NCI-H2196 (cell line): ENCODE data around the gene PPP1R15B.

Experiments used
- DNase-seq: peaks from one replicate; lab custom pipeline; 2025; ENCODE audit not compliant: unreplicated experiment; lab: John Stamatoyannopoulos, UW

PPP1R15B gene

DNA sequence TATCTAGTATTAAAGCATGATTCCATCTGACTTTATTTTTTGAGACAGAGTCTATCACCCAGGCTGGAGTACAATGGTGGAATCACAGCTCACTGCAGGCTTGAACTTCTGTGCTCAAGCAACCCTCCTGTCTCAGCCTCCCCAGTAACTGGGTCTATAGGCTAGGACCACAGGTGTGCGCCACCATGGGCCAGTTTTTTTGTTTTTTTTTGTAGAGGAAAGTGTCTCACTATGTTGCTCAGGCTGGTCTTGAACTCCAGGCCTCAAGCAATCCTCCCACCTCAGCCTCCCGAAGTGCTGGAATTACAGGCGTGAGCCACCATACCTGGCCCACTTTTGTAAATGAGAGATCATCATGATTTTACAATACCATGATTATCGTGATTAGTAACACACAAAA is 9.2 kb downstream of the PPP1R15B start:
- DNase-seq = no peak

DNA sequence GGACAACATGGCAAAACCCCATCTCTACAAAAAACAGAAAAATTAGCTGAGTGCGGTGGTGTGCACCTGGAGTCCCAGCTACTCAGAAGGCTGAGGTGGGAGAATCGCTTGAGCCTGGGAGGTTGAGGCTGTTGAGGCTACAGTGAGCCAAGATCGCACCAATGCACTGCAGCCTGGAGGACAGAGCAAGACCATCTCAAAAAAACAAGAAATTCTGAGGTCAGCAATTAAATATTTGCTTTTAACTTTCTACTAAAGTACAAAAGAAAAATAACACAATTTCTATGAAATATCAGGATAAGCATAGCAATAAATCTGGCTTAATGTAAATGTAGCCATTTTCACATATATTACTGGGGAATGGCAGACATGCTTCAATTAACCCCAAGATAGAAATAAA is 9.9 kb downstream of the PPP1R15B start:
- no peak for DNase-seq

DNA sequence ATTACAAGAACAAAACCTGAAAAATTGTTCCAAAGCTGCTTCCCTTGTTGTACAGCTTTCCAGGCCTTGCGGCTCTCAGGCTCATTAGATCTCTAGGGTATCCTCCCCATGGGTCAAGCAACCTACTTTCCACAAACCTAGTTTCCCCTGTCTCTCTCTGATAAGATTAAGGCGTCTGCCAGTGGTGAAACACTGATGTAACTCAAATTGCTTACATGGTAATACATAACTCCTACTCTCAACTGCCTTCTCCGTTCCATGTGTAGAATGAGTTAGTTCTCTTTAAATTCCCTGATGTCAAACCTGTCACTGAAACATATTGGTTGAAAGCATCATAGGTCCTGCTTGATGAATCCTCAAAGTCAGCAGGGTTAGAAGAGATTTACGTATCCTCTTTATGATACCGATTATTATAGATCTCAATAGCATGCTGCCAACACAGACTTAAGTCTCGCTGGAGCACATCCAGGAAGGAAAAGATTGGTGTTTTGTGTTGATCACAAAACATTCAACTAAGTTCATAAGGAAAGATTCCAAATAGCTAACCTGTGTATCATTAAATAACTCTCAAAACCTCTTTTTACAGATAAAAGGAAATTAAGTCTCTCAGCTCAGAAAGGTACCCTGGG is 10.6 kb downstream of the PPP1R15B start:
- no peak for DNase-seq

DNA sequence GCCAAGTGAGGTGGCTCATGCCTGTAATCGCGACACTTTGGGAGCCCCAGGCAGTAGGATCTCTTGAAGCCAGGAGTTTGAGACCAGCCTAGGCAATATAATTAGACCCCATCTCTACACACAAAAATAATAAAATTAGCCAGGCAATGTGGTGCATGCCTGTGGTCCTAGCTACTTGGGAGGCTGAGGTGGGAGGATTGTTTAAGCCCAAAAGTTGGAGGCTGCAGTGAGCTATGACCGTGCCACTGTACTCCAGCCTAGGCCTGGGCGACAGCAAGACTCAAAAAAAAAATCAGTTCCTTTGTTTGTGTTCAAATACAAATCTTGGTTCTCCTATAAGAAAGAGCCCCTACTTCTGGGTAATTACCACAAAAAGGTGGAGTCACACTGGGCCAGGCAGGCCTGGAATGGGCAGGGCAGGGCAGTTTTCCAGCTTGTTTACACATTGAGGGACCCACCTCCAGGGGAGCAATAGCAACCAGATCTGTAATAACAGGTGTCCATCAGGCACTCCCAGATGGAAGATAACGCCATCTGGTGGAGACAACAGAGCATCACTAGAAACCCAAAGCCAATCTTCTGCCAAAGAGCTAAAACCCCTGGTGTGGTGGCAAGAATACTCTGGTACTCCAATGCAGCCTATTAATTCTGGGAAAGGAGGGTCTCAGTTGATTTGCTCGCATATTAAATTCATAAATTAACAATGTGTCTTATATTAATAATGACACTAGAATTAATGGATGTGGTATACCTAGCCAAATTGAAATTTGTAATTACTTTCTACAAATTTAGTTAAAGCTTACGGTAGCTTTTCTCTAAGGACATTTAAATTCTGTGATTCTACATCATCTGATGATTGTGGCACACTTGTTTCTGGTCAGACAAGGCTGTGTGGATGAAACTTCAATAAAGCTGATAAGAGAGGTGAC is 13.2 kb downstream of the PPP1R15B start:
- peak; percentile 87 for DNase-seq

DNA sequence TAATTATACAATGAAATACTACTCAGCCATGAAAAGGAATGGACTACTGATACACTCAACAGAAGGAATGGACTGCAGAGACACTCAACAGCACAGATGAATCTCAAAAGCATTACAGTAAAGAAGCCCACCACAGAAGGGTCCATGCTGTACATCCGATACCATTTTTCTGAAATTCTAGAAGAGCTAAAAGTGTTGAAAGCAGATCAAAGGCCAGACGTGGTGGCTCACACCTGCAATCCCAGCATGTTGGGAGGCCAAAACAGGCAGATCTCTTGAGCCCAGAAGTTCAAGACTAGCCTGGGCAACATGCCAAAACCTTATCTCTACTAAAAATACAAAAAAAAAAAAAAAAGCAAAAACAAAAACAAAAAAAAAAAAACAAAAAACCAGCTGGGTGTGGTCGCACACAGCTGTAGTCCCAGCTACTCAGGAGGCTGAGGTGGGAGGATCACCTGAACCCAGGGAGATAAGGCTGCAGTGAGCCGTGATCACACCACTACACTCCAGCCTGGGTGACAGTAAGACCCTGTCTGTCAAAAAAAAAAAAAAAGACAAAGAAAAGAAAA is 15.5 kb downstream of the PPP1R15B start:
- no peak for DNase-seq

DNA sequence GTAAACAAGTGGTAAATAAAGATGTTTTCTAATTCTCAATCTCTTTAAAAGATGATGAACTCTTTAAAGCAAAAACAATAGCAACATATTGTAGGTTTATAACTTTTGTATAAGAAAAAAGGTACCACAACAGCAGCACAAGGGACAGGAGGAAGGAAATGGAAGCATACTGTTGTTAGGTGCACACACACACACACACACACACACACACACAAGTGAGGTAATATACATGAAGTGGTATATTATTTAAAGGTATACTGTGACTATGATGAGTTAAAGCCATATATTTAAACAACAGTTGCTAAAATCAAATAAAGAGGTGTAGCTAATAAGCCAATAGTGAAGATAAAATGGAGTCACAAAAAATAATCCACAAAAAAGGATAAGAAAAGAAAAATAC is 20.0 kb downstream of the PPP1R15B start:
- no peak for DNase-seq

DNA sequence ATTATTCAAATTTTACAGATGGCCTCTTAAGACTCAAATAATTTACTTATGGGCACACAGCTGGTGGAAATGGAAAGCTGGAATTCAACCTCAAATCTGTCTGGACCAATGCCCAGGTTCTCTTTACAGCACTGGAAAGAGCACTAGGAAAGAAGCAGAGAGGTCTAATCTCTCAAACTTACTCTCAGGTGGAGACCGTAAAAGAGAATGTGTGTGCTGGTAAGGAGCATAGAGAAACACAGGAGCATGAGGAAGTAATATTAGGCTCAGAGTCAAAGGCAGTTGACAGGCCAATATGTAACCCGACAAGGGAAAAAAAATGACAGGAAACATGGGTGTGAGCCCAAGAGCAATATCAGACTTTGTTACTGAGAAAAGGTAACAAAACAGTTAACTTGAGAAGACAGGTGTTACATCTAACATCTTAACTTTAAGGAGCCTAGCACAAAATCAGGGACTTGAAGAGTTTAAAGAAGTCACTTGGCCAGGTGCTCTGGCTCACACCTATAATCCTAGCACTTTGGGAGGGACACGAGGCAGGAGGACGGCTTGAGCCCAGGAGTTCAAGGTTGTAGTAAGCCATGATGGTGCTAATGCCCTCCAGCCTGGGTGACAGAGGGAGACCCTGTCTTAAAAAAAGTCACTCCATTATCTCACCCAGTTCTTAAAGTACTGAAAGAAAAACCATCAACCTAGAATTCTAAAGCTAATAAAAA is 20.7 kb downstream of the PPP1R15B start:
- DNase-seq = no peak

DNA sequence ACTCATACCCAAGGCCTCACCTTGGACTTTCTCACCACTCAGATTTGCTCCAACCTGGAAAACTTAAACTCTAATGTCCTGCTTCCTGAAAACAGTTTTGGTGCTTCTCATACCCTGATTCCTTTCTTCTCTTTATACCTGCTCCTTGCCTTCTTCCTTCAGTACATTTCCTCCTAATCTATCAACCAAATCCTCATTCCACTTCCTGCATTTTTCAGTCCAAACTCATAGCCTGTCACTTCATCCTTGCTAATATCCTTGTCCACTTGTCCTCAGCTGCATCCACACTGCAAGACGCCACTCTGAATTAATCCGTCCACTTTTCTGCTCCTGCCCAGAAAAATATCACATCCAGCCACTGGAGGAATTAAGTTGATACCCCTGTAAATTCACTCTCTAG is 25.9 kb downstream of the PPP1R15B start:
- no peak for DNase-seq

DNA sequence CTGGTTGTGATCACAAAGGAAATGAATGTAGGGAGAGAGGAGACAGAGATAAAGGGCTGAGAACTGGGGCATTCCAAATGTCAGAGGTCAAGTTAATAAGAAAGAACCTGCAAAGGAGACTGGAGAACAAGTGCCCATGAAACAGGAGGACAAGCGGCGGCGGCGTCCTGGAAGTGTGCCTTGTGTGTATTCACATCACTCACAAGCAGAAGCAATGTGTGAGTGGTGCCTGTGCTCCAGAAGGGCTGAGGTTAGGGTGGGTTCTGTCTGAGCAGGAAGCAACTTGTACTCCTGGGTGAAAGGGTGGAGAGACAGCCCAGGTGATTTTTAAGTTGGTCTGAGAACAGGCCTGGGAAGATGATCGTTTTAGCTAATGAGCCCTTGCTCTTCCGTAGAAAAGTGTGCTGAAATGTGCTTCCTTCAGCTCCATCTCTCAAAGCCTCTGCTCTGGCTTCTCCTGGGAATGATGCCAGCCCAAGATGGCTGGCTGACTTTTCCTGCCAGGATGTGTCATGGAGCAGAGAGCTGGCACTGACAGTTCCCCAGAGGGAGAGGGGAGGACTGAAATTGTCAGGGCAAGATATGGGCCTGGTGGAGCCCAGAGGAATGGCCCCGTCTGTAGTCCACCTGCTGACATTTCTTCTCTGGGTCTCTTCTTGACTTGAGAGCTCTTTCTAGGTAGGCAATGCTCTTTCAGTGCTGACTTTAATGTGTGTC is 26.8 kb downstream of the PPP1R15B start:
- DNase-seq = peak; percentile 20

DNA sequence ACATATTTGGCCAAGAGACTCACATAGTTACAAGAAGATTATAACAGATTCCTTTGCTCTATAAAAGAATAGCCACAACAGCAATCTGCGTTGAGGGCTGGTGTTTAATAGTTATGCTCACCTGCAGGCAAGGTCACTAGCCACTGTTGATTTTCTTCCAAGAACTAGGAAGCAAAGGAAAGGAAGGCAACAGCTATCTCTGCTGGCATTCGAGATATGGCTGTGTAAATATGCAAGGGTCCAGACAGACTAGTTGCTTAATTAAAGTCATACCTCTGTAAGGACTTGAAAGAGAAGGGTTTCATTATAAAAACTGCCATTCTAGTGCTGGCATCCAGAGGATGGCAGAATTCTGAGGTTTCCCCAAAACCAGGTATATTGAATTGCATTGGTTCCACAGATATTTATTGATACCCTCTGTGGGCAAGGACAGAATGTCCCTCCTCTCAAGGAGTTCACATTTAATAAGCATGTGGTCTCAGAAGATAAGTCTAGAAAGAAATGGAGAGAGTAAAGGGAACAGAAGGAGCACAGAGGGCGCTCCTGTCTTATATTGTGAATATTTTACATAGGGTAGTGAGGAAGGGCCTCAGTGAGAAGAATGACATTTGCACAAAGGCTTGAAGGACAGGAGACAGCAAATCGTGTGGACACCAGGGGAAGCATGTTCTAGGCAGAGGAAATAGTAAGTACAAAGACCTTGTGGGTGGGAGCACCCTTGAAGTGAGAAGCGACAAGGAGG is 28.3 kb downstream of the PPP1R15B start:
- no peak for DNase-seq

DNA sequence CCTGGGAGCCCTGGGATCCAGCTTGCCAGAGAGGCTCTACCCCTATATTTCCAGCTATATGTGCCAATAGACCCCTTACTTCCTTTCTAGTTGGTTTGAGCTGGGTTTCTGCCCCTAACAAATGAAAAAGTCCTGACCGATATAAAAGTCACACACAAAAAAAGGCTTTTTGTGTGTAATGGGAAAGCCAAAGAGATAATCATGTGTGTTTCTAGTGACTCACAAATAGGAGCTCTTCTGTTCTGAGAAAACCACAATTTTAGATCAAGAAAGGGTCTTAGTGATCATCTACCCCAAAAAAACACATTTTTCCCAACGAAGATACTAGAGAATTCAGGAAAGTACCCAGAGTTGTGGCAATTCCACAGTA is 28.9 kb downstream of the PPP1R15B start:
- no peak for DNase-seq

DNA sequence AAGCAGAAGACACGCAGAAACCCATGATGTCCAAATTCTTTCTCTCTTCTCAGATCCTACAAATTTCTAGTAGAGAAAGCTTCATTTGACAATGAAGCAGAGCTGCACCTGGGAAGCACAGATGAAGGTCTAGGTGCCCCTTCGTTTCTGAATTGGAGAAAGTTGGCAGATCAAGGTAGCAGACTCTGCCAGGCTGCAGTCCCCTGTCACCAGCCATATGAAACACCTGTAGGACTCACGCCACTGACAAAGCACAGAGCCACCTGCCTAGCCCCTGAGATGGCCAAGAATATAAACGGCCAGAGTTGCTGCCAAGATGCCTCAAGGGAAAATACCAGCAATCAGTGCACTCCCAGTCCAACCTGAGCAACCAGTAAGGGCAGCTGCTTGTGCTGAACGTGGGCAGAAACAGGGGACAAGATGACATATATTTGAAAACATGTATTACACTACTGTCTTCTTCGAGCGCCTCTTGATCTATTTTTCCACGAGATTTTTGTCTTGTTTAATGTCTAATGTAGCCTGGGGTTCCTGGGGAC is 31.3 kb downstream of the PPP1R15B start:
- no peak for DNase-seq

DNA sequence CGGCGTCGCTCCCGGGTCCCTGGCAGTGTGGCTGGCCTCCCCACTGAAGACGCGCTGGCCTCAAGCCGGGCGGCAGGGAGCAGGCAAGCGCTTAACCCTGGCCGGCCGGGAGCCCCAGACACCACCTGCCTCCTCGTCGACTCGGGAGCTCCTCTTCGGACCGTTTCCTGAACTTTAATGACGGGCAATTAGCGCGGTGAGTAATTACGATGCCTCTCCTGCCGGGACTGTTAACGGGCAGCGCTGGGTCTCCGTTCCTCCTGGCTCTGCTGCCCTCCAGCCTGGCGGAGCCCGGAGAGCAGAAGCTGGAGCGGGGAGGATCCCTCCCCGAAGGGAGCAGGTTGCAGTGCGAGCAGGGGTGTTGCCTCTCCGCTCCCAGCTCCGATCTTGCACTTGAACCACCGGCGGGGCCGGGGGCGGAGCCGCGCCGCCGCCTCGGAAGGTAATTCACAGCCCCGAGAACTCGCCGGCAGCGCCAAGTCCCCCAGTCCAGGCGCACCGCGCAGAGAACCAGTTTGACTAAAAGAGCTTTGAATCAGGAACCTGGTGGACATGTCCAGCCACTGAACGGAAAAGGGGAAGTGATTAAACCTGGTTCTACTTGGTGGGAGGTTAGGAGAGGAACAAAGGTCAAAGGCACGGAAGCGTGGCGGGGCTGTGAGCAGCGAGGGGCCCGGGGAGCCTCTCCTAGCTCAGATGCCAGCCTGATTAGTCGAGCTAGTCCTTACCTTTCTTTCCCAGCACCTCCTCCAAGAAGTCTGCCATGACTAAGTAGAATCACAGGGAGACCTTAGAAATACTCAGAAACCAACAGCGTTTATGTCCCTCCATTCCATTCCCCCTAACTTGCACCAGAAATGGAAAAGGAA is 33.6 kb downstream of the PPP1R15B start:
- peak; percentile 29 for DNase-seq

DNA sequence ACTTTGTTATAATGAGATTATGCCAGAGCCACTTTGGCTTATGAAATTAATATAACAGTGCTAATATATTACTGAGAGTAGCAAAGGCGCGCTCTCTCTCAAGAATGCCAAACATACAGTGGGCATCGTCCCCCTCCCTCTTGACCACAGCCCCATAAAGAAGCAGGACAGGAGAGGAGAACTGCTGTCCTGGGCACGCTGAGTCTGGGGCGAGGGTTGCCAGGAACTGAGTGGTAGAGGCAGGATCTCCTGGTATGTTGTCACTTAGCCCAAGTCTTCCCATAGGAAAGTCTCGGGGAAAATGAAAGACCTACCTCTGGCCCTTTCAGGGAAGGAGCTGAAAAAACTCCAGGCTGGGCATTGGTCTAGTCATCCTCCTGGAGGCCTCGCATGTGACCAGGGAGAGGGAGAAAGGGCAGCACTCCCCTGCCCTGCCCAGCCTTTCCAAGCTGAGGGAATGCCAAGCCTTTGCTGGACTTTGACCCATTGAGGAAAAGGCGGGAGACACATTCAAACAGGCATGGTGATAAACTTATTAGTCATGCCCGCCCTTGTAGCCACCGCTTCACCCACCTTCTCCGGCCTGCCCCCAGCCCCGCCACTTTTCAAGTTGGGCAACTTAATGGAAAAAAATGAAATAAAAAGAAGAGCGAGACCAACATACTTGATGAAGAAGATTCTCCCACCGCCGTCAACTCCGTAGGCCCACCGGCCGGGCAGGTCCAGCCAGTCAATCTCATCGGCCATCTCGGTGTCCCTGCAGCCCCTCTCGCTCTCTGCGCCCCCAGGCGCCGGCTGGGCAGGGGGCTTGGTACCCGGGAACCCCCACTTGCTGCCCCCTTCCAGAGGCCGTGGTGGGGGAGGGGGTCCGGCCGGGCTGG is 34.5 kb downstream of the PPP1R15B start:
- DNase-seq = no peak

DNA sequence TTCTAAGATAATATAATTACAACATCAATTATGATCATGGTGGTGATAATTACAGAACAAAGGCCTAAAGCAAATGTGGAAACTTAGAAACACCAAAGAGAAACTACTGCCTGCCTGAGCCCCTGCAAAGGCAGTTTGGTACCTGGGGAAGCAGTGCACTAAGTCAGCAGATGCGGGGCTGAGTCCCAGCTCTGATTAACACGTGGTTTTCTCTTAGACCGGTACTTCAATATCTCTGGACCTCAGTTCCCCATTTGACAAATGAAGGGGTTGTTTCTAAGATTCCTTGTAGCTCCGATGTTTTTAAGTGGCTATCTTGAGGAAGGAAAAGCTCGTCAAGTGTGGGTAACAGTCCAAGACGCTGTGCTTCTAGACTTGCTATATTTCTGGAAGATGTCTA is 35.2 kb downstream of the PPP1R15B start:
- DNase-seq = no peak

DNA sequence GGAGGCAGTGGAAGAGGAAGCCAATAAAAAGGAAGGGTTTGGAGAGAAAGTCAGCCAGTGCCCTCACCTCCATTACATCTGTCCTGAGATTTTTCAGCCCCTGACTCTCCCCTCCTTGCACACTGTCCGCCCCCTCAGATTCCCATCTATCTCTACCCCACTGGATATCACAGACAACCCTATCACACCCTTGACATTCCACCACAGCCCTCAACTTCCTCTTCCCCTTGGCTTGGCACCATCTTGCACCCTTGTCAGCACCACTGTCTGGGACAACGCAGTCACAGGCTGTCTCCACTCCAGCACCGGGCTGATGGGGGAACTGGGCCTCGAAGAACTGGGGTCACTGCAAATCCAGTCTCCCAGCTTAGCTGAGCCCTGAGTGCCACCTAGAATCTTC is 37.7 kb downstream of the PPP1R15B start:
- no peak for DNase-seq

DNA sequence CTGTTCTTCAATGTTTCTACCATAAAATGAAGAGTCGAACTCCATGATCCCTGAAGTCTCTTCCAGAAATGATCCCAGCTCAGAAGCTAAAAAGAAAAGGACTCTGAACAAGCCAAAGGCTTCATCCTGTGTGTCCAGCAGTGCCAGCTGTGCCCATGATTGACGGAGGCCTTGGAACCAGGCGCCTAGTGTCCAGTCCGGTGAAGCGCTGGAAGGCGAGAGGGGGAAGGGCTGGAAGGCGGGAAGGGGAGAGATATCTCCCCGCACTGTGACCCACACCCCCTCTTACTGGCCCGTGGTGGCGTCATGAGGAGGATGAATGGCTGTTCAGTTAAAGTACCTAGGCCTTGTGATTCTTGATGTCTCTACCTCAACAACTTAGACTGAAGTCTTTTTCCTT is 41.4 kb downstream of the PPP1R15B start:
- DNase-seq = no peak
